ENCODE measurements around the gene ANXA6.

ANXA6 gene

DNA sequence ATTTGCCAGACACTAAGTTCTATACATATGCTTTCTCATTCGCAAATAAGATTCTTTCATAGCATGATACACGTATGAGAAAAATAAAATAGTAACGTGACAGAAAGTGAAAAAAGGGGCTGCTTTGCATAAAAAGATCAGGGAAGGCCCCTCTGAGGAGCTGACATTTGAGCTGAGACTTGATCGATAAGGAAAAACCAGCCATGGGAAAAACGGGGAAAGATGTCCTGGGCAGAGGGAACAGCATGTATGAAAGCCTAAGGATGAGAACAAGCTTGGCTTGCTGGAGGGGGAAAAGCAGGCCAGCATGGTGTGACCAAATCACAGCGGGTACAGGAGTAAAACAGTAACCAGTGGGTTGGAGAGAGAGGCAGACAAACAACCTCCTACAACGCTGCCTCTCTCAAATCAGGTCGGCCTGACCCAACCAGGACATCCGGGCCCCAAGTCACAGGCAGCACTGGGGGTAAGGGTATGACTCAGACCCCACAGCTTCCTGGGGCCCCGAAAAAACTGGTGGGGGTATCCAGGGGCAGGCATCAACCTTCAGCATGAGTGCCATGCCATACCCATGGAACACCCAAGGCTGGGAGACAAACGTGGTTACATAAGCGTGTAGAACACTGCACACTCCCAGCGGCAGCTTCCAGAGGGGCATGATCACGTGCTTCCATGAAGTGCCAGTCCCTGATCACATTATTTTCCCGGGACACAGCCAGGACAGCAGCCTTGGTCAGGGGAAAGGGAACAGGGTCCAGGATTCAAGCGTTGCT, 78.9 kb downstream of the ANXA6 start:
- no peak for DNase-seq

DNA sequence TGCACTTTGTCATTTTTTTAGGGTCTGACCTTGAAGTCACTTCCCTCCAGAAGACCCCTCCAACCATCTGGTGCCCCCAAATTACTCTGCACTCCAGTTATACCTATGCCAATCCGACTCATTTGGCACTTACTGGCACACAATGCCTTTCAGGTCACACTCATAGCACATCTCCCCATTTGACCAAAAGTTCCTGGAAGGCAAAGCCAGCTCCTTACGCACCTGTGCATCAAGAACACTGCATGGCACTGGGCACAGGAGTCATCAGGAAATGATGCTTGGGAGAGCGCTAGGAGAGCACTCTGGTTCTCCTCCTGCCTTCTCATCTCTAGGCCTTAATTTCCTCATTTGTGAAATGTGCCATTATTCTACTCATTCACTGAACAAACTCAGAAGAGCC, 79.6 kb downstream of the ANXA6 start:
- DNase-seq: no peak

DNA sequence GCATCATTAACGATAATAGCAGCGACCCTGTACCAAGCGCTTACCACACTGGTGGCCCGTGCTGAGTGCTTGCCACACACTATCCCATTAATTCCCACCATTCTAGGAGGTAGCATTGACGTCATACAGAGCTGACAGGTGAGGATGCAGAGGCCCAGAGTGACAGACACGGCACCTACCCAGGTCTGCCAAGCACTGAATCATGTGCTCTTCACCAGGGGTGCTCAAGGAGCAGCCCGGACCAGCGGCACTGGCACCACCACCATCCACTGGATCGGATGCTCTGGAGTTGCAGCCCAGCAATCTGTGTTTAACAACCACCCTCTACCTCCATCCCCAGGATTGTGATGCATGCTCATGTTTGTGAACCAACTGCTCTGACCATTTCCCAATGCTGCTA, 80.2 kb downstream of the ANXA6 start:
- no peak for DNase-seq

DNA sequence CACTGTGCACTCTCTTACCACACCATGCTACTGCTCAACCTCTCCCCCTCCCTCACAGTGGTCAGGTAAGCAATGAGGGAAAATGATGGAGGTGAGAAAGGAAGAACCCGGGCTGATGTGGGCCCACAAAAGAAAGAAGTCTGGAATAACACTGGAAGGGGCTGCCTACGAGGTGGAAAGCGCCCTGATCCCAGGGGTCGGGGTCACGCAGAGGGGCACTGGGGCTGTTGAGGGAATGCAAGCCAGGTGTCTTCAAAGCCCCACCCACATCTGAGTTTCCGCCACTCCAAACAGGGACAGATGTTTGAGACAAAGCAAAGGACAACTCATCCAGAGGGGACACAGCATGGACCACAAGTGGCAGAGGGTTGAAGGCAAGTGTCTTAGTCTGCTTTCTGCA, 81.0 kb downstream of the ANXA6 start:
- DNase-seq: no peak

DNA sequence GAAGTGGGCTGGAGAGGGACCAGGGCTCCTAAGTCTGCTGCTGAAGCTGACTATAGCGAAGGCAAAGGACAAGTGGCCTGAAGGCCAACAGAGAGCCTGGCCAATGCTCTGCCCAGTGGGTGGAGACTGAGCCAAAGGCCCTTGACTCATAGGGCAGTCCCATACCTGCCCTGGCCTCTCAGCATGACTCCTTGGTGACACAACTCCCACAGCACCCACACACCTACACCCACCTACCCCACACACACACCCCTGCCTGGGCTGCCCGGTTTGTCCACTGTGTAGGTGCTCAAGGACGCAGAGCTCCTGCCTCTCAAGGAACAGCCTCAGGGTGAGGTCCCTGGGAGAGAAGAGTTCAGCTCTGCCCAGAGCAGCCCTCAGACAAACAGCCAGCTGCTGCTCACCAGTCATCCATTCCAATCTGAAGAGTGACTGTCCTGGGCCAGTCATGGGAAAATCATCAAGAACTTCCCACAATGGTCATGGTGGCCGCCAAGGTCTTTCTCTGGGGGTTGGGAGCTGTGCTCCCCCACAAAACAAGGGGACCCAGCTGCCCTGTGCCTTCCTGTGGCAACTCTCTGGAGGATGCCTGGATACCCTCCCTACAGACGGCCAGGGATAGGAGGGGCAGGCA, 81.8 kb downstream of the ANXA6 start:
- no peak for DNase-seq

DNA sequence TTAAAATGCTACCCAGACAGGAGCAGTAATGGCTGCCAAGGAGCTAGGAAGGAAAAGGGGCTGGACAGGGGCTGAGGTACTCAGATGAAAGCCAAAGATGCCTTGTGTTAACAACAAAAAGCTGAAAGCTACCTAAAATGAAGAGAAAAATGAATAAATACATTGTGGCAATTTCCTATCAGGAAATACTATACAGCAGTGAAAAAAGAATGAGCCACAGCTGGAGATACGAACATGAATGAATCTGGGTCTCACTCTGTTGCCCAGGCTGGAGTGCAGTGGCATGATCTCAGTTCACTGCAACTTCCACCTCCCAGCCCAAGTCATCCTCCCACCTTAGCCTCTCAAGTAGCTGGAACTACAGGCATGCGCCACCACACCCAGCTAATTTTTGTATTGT, 83.0 kb downstream of the ANXA6 start:
- no peak for DNase-seq

DNA sequence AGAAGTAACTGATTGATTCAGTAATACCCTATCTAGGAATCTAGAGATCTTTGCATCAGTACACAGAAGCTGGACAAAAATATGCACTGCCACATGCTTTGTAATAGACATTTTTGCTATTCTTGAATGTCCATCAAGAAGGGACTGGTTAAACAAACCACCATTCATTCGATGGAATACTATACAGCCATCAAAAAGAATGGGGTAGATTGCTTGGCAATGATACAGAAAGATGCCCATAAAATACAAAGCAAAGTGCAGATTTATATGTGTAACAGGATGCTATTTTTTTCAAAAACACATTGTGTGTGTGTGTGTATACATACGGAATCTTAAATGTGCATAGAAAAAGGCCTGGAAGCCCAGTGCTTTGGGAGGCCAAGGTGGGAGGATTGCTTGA, 84.3 kb downstream of the ANXA6 start:
- no peak for DNase-seq

DNA sequence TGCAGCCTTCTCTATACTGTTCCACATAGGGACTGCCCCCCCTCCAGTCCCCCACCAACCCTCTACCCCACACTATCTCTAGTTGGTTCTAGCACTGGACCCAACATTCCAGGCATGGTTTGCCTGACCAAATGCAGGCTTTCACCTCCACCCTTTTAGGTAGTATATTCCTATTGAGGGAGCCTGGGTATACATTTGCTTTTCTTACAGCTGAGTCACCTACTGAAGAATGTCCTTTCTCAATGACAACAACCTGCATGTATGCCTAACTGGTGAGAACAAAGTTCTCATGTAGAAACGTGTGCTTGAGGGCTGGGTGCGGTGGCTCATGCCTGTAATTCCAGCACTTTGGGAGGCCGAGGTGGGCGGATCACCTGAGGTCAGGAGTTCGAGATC, 85.0 kb downstream of the ANXA6 start:
- no peak for DNase-seq

DNA sequence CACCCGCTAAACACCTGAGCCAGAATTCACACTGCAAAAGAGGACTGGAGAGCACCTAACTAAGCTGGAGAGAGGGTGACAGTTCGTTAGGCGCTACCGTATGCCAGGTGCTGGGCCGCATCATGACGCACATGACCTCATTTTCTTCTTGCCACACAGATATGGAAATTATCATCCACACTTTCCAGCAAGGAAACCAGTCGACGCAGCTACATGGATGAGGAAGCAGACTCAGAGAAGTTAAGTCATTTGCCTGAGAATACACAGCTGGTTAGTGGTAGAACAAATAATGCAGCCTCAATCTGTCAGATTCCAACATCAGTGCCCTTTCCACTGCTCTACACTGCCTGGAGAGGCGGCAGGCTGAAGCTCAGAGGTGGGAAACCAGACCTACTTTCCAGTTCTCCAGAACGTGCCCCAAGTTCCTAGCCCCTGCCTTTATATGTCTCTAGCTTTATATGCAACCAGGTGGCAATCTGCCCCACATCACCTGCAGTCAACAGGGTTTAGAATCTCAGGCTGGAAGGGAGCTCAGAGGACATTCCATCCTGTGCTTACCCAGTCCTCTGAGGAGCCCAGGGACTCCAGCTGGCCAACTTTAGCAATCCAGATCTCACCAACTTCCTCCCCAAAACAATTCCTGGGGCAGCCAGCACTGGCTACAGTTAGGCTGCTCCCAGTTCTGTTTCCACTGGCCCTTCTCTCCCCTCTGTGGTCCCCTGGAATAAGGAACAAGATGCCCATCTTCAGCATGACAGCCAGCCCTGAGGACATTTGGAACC, 85.5 kb downstream of the ANXA6 start:
- no peak for DNase-seq

DNA sequence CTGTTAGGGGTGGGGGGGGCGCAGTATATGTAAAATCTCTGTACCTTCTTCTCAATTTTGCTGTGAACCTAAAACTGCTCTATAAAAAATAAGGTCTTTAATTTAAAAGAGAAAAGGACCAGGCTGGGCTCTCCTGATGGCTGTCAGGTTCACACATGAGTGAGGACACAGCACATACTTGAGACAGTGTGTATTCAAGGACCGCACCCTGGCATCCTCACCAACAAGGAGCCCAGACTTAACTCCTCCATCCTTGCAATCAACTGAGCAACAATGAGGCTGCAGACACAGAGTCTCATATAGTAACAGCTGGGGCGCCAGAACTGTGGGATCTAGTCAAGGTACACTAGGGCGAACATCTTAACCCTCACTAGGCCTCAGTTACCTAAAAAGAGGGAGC, 86.6 kb downstream of the ANXA6 start:
- no peak for DNase-seq

DNA sequence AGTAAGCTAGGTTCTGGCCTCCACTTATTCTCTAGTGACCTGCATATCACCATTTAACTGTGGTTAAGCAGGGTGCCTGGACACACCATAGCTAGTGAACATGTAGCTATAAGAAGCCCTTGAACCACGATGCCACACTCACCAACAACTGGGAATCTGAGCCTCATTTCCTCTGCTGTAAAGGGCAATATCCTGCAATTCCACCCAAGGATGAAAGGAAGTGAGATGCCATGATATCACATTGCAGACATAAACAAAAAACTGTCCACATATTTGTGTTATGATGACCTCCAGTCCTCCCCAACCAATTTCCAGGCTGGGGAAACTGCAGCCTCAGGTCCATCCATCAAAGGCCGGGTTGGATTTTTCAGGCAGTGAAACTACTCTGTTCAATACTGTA, 87.1 kb downstream of the ANXA6 start:
- DNase-seq: no peak

DNA sequence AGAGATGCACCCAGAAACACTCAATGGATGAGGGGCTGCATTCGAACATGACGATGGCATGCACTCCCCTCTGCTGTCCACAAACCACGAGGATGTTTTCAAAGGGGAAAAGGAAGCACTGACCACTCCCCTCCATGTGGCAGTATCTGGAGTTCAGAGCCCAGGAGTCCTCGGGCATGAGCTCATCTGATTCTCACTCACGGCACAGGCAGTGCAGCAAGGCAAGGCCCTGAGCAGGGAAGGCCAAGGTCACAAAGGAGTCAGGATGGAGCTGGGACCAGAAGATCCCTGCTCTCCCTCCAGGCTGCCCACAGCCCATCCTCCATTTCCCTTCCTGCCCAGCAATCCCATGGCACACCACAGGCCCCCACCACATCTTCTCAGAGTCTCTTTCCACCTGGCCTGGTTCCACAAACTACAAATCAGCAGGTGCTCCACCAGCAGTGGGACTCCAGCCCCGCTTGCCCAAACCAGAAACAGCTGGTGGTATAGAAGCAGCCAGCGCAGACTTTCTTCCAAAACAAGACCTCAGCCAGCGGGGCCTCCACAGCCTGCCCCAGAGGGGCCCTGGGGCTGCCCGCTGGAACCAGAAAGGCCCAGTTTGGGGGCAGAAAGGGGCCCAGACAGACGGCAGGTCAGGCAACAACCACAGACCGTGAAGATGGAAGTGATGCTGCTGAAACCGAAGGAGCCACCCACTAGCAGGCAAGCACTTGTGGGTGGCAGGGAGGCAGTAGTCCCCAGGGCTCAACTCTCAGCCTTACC, 89.0 kb downstream of the ANXA6 start:
- no peak for DNase-seq

DNA sequence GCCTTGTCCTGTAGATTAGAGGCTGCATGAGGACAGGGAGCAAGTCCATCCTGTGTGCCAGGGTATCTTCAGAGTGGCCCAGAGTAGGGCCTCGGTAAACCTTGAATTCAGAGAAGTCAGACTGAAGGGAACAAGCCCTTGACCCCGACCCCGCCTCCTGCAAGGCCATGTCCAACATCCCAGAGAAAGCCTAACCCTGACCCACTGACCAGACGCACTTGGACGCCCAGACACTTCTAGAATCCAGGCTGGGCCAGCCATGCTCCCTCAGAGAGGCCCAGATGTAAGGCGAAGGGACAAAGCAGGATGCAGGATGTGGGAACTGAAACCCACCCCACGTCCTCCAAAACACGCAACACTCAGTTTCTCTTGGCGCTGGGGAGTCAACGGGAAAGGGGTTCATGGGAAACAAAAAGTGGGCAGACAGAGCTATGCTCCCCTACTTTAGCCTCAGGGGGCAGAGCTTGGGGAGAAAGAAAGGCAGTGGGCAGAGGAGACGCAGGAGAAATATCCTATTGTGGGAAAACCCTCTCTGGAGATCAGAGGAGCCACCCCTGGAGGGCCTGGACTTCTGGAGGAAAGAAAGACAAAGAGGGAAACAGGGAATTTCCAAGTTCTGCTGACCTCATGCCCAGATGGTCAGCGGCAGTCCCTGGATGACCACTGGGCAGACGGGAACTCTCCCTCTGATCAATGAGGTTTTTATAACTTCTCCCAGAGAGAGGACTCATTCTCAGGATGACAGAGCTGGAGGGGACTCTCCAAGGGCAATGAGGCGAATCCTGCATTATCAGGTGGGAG, 89.7 kb downstream of the ANXA6 start:
- no peak for DNase-seq

DNA sequence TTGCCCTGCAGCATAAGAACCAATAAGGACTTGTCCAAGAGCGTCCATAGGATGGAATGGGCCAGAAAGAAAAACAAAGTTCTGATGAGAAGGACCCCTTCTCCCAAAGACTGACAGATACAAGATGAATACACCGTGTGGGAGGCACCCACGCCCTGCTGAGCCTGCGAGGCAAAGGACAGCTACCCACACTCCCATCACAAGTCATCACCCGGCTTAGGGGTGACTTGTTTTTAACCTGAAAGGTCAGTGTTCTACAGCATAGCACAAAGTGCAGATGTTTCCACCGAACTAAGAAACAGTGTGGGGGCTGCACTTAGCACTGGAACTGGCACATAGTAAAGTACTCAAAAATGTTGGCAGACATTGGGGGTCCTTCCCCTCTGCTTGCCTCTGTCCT, 90.7 kb downstream of the ANXA6 start:
- no peak for DNase-seq

DNA sequence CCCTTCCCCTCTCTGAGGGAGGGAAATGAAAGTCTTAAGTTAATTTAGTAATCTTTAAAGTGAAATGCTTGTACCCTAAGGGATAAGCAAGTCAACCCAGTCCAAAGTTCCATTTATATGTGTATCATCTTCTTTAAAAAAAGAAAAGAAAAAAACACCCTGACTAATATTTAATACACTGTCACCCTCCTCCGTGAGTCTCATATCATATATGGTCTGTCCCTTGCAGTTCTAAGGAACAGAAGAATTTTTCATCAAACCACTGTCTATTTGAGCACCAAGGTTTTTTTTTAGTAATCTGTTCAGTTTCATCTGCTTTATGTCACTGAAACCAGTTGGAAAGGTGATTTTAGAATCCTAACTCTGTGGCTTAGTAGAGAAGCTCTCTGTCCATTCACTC, 92.0 kb downstream of the ANXA6 start:
- no peak for DNase-seq

DNA sequence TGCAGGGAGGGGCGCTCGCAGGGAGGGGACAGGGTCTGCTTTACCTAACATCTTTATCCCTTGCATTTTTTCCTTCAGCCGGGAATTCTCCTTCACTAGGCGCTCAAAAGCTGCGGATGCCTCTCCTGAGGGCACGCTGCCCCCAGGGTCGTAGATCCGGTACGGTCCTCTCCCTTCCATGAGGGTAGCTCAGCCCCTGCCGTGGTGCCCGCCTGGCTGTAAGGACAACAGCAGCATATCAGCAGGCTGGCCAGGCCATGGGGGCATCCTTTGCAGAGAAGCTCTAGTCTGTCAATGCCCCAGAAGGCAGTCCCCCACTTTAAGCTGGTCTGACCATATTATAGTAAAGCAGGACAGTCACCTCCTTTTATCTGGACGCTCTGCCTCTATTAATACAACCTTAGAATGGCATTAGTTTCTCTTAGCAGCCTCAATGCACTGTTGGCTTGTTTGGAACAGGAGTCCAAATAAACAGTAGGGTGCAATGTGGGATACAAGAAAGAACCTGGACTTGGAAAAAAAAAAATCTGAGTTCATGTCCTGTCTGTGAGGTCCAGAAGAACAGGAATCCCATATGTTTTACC, 92.6 kb downstream of the ANXA6 start:
- no peak for DNase-seq

DNA sequence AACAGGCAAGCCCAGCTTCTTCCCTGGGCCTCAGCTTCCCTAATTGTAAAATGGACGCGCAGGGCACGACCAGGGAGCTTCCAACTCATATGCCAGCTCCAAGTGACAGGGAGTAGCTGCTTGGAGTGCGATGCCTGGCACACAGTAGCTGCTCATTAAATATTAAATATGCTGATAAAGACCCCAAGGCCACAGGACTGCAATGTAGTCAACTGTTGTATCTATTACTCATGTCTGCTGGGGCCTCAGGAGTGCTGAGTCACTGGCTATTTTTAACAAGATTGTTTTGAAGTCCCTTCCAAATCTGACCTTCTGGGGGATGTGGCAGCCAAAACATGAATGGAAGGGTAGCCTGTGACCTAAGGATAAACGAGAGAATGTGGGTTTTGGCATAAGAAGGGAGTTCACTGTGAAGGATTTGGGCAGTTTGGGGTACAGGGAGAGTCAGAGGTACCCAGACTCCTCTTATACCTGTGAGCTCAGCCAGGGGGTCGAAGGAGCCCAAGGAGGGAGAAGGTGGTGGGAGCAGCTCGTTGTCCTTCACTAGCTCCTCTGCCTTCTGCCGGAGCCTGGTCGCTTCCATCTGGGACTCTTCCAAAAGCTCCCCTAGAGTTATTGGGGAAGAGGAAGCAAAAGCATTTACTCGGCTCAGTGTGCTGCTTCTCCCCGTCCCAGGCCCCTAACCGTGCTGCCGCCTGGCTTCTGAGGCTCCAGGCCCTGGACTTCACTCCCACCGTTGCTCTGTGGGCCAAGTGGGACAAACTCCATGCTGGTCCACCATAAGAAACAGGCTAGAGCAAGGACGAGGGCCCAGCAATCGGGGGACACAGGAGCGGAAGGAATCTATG, 94.2 kb downstream of the ANXA6 start:
- DNase-seq: no peak

DNA sequence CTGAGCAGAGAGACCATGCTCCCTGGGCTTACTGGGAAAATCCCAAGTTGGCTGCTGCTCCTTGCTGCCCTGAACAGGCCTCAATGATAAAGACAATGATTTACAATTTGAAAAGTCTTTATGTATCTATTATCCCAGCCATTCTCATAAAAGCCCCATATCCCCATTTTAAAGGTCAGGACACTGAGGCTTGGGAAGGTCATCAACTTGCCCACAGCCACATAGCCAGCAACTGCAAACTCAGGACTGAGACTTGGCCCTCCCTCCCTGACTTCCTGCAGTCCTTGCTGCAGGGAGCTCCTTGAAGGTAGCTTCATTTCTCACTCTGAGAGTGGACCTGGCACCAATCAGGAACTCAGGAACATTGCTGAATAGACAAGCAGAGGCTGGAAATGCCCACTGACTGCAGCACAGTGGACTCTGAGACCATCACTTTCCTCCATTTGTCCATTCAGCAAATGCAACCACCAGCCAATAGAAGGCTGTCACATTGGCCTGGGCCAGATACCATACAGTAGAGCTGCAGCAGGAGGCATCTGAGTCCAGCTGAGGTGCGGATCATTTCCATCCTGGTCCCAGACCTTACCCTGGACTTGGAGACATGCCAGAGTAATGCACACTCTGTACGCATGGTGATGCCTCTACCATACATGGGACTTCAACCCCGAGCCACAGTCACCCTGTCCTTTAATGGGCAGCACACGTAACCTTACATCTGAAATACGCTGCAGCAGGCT, 95.0 kb downstream of the ANXA6 start:
- DNase-seq: no peak

DNA sequence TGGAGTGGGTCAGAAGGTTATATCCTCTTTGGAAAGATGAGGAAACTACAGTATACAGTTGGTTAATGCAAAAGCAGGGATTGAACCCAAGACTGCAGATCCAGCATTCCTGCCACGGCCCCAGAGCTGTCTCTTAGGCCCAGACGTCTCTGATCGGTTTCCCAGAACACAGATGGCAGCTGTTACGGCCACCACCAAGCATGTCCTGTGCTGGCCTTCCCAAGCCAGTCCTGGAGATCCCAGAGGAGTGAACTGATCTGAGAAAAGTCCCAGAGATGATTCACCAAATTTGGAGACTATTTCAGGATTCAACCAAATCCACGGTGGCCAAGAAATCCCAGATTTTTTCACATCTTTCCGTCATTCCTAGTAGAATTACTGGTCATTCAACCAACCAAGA, 96.8 kb downstream of the ANXA6 start:
- no peak for DNase-seq

DNA sequence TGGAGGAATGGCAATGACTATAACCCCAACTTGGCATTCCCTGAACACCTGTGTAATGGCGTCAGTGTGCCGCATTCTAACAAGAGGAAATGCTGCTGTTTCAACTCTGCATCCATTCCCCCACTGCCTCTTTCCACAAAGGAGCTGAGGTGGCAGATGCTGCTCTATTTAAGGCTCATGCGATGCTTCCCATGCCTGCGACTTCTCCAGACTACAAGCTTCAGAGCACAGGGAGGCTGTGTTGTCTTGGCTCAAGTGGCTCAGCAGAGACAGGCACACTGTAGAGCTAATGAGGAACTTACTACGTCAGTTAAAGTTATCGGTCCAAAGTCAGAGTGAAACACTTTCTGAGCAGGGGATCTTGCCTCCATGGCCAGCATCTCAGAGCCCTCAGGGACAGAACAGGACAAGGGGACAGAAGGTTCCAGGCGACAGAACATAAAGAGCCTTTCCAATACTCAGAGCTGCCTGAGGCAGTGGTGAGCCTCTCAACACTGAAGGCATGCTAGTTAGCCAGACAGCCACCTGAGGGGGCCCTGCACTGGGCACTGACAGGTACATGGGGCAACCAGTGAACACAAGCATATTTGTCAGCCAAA, 98.6 kb downstream of the ANXA6 start:
- no peak for DNase-seq

Measured in NCI-H748 treated with DMSO at 0.1 percent for 48 hours (cell line).